ENCODE measurements around the gene GGA1. TPM values are rescaled to one million over a fixed set of nuclear protein-coding genes. Genes with fewer than 3 reads are reported as not detected.
"Not testable (repeated sequence)": the region's sequence is repeated elsewhere in the genome, so short reads cannot be mapped to it uniquely, and the experiment has no call there.

The GGA1 gene
- total RNA-seq, 3 donors from 2014 or later (not counting 1 experiment from before 2014, with no cell fraction given) = 69.3 to 87.8 (median 80.2) TPM

DNA sequence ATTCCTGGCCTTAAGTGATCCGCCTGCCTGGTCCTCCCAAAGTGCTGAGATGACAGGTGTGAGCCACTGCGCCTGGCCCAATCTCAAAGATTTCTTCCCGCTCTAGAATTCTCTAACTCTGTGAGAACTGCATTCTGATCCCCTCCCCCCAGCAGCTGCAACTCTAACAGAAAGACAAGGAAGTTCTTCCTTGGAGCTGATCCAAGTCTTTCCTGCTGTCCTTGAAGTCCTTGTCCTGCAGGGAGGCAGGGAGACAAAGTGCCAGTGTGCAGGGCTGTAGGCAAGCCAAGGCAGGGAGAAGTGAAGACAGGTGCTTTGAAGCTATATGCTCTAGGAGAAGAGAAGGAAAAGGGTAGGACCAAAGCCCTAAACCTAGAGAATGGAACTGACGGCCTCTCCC lies 9.5 kb upstream of the GGA1 start:
- intact Hi-C loops (cut with micrococcal nuclease) = no loop called here
- H3K36me3 ChIP-seq (ENCODE audit: control insufficient read depth, insufficient read depth, low read length) = no peaks in the 10 kb centered on the region
- H3K9me3 ChIP-seq (ENCODE audit: control insufficient read depth, insufficient read depth, low read length) = no peaks in the 10 kb centered on the region
- peaks cover 2% of the 10 kb centered on the region for H3K4me1 ChIP-seq (ENCODE audit: control insufficient read depth, insufficient read depth, low read length)
- no peak overlapping the region for H3K27ac Mint-ChIP-seq
- no peak overlapping the region for H3K4me3 ChIP-seq (ENCODE audit: low read length)
- H3K9me3 Mint-ChIP-seq = no peaks in the 10 kb centered on the region
- H3K27me3 ChIP-seq (ENCODE audit: control insufficient read depth, insufficient read depth, low read length) = no peaks in the 10 kb centered on the region
- no peak overlapping the region for H3K4me3 Mint-ChIP-seq
- DNase-seq (no peak), ATAC-seq (no peak)
- H3K27me3 Mint-ChIP-seq (ENCODE audit: low read depth in 2 of 2) = peaks cover 0 to 4% of the 10 kb centered on the region in 2 donors
- WGBS (ENCODE audit: insufficient coverage) = 96% methylated on average over 4 of the region's 4 CpGs
- TF ChIP-seq, protein P1, sequence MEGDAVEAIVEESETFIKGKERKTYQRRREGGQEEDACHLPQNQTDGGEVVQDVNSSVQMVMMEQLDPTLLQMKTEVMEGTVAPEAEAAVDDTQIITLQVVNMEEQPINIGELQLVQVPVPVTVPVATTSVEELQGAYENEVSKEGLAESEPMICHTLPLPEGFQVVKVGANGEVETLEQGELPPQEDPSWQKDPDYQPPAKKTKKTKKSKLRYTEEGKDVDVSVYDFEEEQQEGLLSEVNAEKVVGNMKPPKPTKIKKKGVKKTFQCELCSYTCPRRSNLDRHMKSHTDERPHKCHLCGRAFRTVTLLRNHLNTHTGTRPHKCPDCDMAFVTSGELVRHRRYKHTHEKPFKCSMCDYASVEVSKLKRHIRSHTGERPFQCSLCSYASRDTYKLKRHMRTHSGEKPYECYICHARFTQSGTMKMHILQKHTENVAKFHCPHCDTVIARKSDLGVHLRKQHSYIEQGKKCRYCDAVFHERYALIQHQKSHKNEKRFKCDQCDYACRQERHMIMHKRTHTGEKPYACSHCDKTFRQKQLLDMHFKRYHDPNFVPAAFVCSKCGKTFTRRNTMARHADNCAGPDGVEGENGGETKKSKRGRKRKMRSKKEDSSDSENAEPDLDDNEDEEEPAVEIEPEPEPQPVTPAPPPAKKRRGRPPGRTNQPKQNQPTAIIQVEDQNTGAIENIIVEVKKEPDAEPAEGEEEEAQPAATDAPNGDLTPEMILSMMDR (IDR thresholded peaks at IDR 0.05) = no peak
- H3K36me3 Mint-ChIP-seq = no peaks in the 10 kb centered on the region
- H3K27ac ChIP-seq (ENCODE audit: low read length) = no peak overlapping the region
- H3K4me1 Mint-ChIP-seq = no peaks in the 10 kb centered on the region

DNA sequence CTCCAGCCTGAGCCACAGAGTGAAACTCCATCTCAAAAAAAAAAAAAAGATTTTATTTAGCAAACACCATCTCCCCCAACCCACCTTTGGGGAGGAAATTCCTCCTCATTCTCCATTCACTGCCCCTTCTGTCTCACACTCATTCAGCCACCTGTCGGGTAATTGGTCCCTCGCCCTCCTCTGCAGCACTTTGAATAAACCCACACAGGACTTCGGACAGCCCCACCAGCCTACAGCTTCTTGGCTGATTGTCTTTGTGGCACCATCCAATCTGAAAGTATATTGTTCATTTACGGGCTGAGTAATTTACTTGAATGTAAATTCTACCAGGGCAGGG lies 7.5 kb upstream of the GGA1 start:
- H3K27ac ChIP-seq (ENCODE audit: low read length) = no peak overlapping the region
- H3K27ac Mint-ChIP-seq = no peak overlapping the region
- intact Hi-C loops (cut with micrococcal nuclease) = no loop called here
- H3K4me1 ChIP-seq (ENCODE audit: control insufficient read depth, insufficient read depth, low read length) = peaks cover 19% of the 10 kb centered on the region
- peaks cover 0 to 4% of the 10 kb centered on the region in 2 donors for H3K27me3 Mint-ChIP-seq (ENCODE audit: low read depth in 2 of 2)
- ATAC-seq (no peak), DNase-seq (no peak)
- H3K4me3 ChIP-seq (ENCODE audit: low read length) = no peak overlapping the region
- TF ChIP-seq, protein P1 (IDR thresholded peaks at IDR 0.05) = no peak
- no peaks in the 10 kb centered on the region for H3K27me3 ChIP-seq (ENCODE audit: control insufficient read depth, insufficient read depth, low read length)
- no peaks in the 10 kb centered on the region for H3K9me3 Mint-ChIP-seq
- H3K4me1 Mint-ChIP-seq = peaks cover 13 to 14% of the 10 kb centered on the region in 2 donors
- no peaks in the 10 kb centered on the region for H3K36me3 ChIP-seq (ENCODE audit: control insufficient read depth, insufficient read depth, low read length)
- no peaks in the 10 kb centered on the region for H3K9me3 ChIP-seq (ENCODE audit: control insufficient read depth, insufficient read depth, low read length)
- no peaks in the 10 kb centered on the region for H3K36me3 Mint-ChIP-seq
- no peak overlapping the region for H3K4me3 Mint-ChIP-seq
- WGBS (ENCODE audit: insufficient coverage) = 71% methylated on average over 4 of the region's 4 CpGs

DNA sequence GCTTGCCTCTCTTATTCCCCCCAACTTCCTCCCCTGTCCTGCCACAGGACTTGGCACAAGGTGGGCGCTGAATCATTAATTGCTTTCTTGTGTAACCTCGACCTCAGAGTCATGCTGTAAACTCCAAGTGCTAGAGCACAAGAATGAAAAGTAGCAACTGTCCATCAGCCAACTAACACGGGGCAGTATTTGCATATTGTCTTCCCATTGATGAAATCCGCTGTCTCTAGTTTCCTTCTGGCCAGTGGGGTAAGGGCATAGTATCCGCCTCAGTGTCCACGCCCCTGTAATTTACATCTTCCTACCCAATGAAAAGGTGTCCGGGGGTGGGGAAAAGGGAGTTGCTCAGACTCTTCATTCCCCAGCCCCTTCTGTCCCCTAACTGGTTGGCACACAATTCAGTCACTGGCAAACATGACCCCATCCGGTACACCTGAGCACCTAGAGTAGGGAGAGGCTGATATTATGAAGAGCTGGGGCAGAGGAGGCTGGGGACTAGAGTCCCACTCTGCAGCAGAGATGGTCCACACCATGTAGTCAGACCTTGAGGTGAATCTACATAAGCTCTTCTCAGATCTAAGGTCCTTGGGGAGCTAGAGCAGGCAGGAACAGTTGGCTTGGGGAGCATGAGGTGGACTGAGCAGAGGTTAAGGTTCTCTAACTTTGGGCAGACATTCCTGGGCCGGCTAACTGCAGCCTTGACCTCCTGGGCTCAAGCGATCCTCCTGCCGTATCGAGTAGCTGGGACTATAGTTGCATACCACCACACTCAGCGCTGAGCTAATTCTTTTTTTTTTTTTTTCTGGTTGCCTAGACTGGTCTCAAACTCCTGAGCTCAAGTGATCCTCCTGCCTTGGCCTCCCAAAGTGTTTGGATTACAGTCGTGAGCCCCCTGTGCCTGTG lies 6.8 kb upstream of the GGA1 start:
- Histone ChIP-seq H3K27me3 (ENCODE audit: control insufficient read depth, insufficient read depth, low read length) (no peaks in the 10 kb centered on the region), H3K4me1 (ENCODE audit: control insufficient read depth, insufficient read depth, low read length) (peaks cover 21% of the 10 kb centered on the region), H3K4me3 (ENCODE audit: low read length) (no peak overlapping the region), H3K9me3 (ENCODE audit: control insufficient read depth, insufficient read depth, low read length) (no peaks in the 10 kb centered on the region), H3K27ac (ENCODE audit: low read length) (no peak overlapping the region), H3K36me3 (ENCODE audit: control insufficient read depth, insufficient read depth, low read length) (no peaks in the 10 kb centered on the region)
- H3K27me3 Mint-ChIP-seq (ENCODE audit: low read depth in 2 of 2) = peaks cover 0 to 4% of the 10 kb centered on the region in 2 donors
- intact Hi-C loops (cut with micrococcal nuclease) = no loop called here
- DNase-seq (no peak), ATAC-seq (no peak)
- TF ChIP-seq, protein P1 (IDR thresholded peaks at IDR 0.05) = no peak
- 73% methylated on average over 11 of the region's 14 CpGs for WGBS (ENCODE audit: insufficient coverage)
- no peaks in the 10 kb centered on the region for H3K36me3 Mint-ChIP-seq
- H3K4me3 Mint-ChIP-seq = no peak overlapping the region
- H3K4me1 Mint-ChIP-seq = peaks cover 13 to 14% of the 10 kb centered on the region in 2 donors
- H3K27ac Mint-ChIP-seq = no peak overlapping the region
- no peaks in the 10 kb centered on the region for H3K9me3 Mint-ChIP-seq

DNA sequence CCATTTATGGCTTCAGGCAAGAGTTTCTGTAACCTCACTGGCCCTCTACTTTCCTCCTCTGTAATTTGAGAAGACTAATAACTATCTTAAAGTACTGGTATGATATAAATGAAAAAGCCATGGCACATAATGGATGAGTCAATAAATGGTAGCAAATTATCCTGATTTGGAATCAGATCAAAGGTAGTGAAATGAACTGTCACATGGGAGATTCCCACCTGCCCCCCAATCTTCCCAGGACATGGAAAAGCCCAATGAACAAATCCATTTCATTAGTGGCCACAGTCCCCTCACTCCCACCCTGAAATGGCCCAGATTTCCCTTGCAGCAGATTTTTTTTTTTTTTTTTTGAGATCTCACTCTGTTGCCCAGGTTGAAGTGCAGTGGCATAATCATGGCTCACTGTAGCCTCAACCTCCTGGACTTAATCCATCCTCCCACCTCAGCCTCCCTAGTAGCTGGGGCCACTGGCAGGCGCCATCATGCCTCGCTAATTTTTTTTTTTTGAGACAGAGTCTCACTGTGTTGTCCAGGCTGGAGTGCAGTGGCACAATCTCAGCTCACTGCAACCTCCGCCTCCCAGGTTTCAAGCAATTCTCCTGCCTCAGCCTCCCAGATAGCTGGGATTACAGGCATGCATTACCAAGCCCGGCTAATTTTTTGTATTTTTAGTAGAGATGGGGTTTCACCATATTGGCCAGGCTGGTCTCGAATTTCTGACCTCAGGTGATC lies 5.9 kb upstream of the GGA1 start:
- H3K4me1 ChIP-seq (ENCODE audit: control insufficient read depth, insufficient read depth, low read length) = peaks cover 30% of the 10 kb centered on the region
- H3K9me3 ChIP-seq (ENCODE audit: control insufficient read depth, insufficient read depth, low read length); H3K27me3 Mint-ChIP-seq (ENCODE audit: low read depth in 2 of 2); H3K36me3 ChIP-seq (ENCODE audit: control insufficient read depth, insufficient read depth, low read length); intact Hi-C loops (cut with micrococcal nuclease); H3K27ac Mint-ChIP-seq; ATAC-seq; H3K27me3 ChIP-seq (ENCODE audit: control insufficient read depth, insufficient read depth, low read length); H3K4me3 Mint-ChIP-seq; H3K36me3 Mint-ChIP-seq; DNase-seq; H3K9me3 Mint-ChIP-seq; H3K27ac ChIP-seq (ENCODE audit: low read length); H3K4me3 ChIP-seq (ENCODE audit: low read length): not testable (repeated sequence)
- peaks cover 22 to 23% of the 10 kb centered on the region in 2 donors for H3K4me1 Mint-ChIP-seq
- 92% methylated on average over 5 of the region's 5 CpGs for WGBS (ENCODE audit: insufficient coverage)

Data from natural killer cell (primary cell).